ENCODE measurements around the gene POLR3A. TPM values are rescaled to one million over a fixed set of nuclear protein-coding genes. Genes with fewer than 3 reads are reported as not detected.

Gene POLR3A
- total RNA-seq, 1 donor from 2014 or later, result 31.4 TPM

GRCh38 chr10:77921395-77921794 is 107.9 kb downstream of the POLR3A start:
- Histone ChIP-seq H3K4me3 (ENCODE audit: insufficient read depth, low read depth, low read length) (no peak overlapping the region), H3K4me2 (ENCODE audit: low read length) (no peak overlapping the region), H3K9ac (ENCODE audit: low read length) (no peak overlapping the region), H3K36me3 (ENCODE audit: insufficient read depth, low read length) (no peaks in the 10 kb centered on the region), H3K9me3 (ENCODE audit: insufficient read depth, low read depth, low read length) (no peaks in the 10 kb centered on the region), H3K4me1 (ENCODE audit: insufficient read depth, low read length) (peaks cover 26% of the 10 kb centered on the region), H4K20me1 (ENCODE audit: insufficient read depth, low read length) (peaks cover 85% of the 10 kb centered on the region), H3K79me2 (ENCODE audit: insufficient read depth, low read length) (peaks cover 92% of the 10 kb centered on the region), H3K27ac (ENCODE audit: low read depth, low read length) (no peak overlapping the region), H2AFZ (ENCODE audit: low read depth, low read length) (no peak overlapping the region), H3K27me3 (ENCODE audit: insufficient read depth, low read length) (no peaks in the 10 kb centered on the region)
- peaks cover 50% of the 10 kb centered on the region for H3K4me1 Mint-ChIP-seq (ENCODE audit: low read depth, unreplicated experiment)
- H3K27me3 Mint-ChIP-seq (ENCODE audit: low read depth, unreplicated experiment), result no peaks in the 10 kb centered on the region
- peaks cover 8% of the 10 kb centered on the region for H3K36me3 Mint-ChIP-seq (ENCODE audit: low read depth, unreplicated experiment)
- DNase-seq (ENCODE audit: low read depth) (no peak), FAIRE-seq (no peak)
- H3K9me3 Mint-ChIP-seq (ENCODE audit: unreplicated experiment), result peaks cover 1% of the 10 kb centered on the region
- H3K4me3 Mint-ChIP-seq (ENCODE audit: unreplicated experiment), result no peak overlapping the region
- TF ChIP-seq EZH2 (IDR thresholded peaks at IDR 0.05; ENCODE audit: insufficient read depth, low read length), result no peak
- TF ChIP-seq CTCF (IDR thresholded peaks at IDR 0.05; ENCODE audit: insufficient read depth, low read depth, low read length), result no peak
- no peak overlapping the region for H3K27ac Mint-ChIP-seq (ENCODE audit: unreplicated experiment)

GRCh38 chr10:77920495-77920894 is 108.8 kb downstream of the POLR3A start:
- no peaks in the 10 kb centered on the region for H3K27me3 Mint-ChIP-seq (ENCODE audit: low read depth, unreplicated experiment)
- no peak for FAIRE-seq
- H3K36me3 Mint-ChIP-seq (ENCODE audit: low read depth, unreplicated experiment), result peaks cover 8% of the 10 kb centered on the region
- H3K79me2 ChIP-seq (ENCODE audit: insufficient read depth, low read length), result peaks cover 98% of the 10 kb centered on the region
- TF ChIP-seq CTCF (IDR thresholded peaks at IDR 0.05; ENCODE audit: insufficient read depth, low read depth, low read length) (no peak), EZH2 (IDR thresholded peaks at IDR 0.05; ENCODE audit: insufficient read depth, low read length) (no peak)
- H3K27ac ChIP-seq (ENCODE audit: low read depth, low read length), result no peak overlapping the region
- H3K4me2 ChIP-seq (ENCODE audit: low read length), result no peak overlapping the region
- peaks cover 50% of the 10 kb centered on the region for H3K4me1 Mint-ChIP-seq (ENCODE audit: low read depth, unreplicated experiment)
- H3K27me3 ChIP-seq (ENCODE audit: insufficient read depth, low read length), result no peaks in the 10 kb centered on the region
- H3K27ac Mint-ChIP-seq (ENCODE audit: unreplicated experiment), result peak overlapping the region; percentile 90
- no peak overlapping the region for H3K4me3 ChIP-seq (ENCODE audit: insufficient read depth, low read depth, low read length)
- H3K36me3 ChIP-seq (ENCODE audit: insufficient read depth, low read length), result no peaks in the 10 kb centered on the region
- no peak overlapping the region for H3K4me3 Mint-ChIP-seq (ENCODE audit: unreplicated experiment)
- H2AFZ ChIP-seq (ENCODE audit: low read depth, low read length), result no peak overlapping the region
- peaks cover 91% of the 10 kb centered on the region for H4K20me1 ChIP-seq (ENCODE audit: insufficient read depth, low read length)
- H3K9me3 Mint-ChIP-seq (ENCODE audit: unreplicated experiment), result peaks cover 1% of the 10 kb centered on the region
- no peak for DNase-seq (ENCODE audit: low read depth)
- peaks cover 23% of the 10 kb centered on the region for H3K4me1 ChIP-seq (ENCODE audit: insufficient read depth, low read length)
- no peak overlapping the region for H3K9ac ChIP-seq (ENCODE audit: low read length)
- no peaks in the 10 kb centered on the region for H3K9me3 ChIP-seq (ENCODE audit: insufficient read depth, low read depth, low read length)

GRCh38 chr10:77919713-77920108 is 109.6 kb downstream of the POLR3A start:
- no peak for FAIRE-seq
- TF ChIP-seq EZH2 (IDR thresholded peaks at IDR 0.05; ENCODE audit: insufficient read depth, low read length) (no peak), CTCF (IDR thresholded peaks at IDR 0.05; ENCODE audit: insufficient read depth, low read depth, low read length) (no peak)
- peaks cover 97% of the 10 kb centered on the region for H3K79me2 ChIP-seq (ENCODE audit: insufficient read depth, low read length)

More at GRCh38 chr10:77919713-77920108, 109.6 kb downstream of the POLR3A start:
- H4K20me1 ChIP-seq (ENCODE audit: insufficient read depth, low read length), result peaks cover 91% of the 10 kb centered on the region
- no peak overlapping the region for H3K27ac ChIP-seq (ENCODE audit: low read depth, low read length)
- no peaks in the 10 kb centered on the region for H3K27me3 ChIP-seq (ENCODE audit: insufficient read depth, low read length)
- peak overlapping the region; percentile 8 for H3K4me2 ChIP-seq (ENCODE audit: low read length)
- peak; percentile 47 for DNase-seq (ENCODE audit: low read depth)
- no peak overlapping the region for H3K4me3 ChIP-seq (ENCODE audit: insufficient read depth, low read depth, low read length)
- H3K9ac ChIP-seq (ENCODE audit: low read length), result no peak overlapping the region
- peaks cover 9% of the 10 kb centered on the region for H3K36me3 Mint-ChIP-seq (ENCODE audit: low read depth, unreplicated experiment)
- H3K9me3 ChIP-seq (ENCODE audit: insufficient read depth, low read depth, low read length), result no peaks in the 10 kb centered on the region
- no peak overlapping the region for H3K4me3 Mint-ChIP-seq (ENCODE audit: unreplicated experiment)
- peak overlapping the region; percentile 90 for H3K27ac Mint-ChIP-seq (ENCODE audit: unreplicated experiment)
- no peaks in the 10 kb centered on the region for H3K36me3 ChIP-seq (ENCODE audit: insufficient read depth, low read length)
- peaks cover 47% of the 10 kb centered on the region for H3K4me1 Mint-ChIP-seq (ENCODE audit: low read depth, unreplicated experiment)
- H2AFZ ChIP-seq (ENCODE audit: low read depth, low read length), result no peak overlapping the region
- peaks cover 15% of the 10 kb centered on the region for H3K4me1 ChIP-seq (ENCODE audit: insufficient read depth, low read length)
- peaks cover 1% of the 10 kb centered on the region for H3K9me3 Mint-ChIP-seq (ENCODE audit: unreplicated experiment)
- H3K27me3 Mint-ChIP-seq (ENCODE audit: low read depth, unreplicated experiment), result no peaks in the 10 kb centered on the region
